Activated CD4-positive, CD25-positive, alpha-beta regulatory T cell treated with anti-CD3 and anti-CD28 coated beads, Interleukin-2, amount 50 U/mL, for 16 hours (primary cell): Measurements from ENCODE around the gene WASF2.
"Not testable (repeated sequence)": the region's sequence is repeated elsewhere in the genome, so short reads cannot be mapped to it uniquely, and the experiment has no call there.

Experiments
- DNase-seq: peaks from one replicate; pipeline ENCODE4 v3.0.0-alpha.2; 2020; ENCODE audit warnings: low read depth, low spot score

Gene WASF2

DNA sequence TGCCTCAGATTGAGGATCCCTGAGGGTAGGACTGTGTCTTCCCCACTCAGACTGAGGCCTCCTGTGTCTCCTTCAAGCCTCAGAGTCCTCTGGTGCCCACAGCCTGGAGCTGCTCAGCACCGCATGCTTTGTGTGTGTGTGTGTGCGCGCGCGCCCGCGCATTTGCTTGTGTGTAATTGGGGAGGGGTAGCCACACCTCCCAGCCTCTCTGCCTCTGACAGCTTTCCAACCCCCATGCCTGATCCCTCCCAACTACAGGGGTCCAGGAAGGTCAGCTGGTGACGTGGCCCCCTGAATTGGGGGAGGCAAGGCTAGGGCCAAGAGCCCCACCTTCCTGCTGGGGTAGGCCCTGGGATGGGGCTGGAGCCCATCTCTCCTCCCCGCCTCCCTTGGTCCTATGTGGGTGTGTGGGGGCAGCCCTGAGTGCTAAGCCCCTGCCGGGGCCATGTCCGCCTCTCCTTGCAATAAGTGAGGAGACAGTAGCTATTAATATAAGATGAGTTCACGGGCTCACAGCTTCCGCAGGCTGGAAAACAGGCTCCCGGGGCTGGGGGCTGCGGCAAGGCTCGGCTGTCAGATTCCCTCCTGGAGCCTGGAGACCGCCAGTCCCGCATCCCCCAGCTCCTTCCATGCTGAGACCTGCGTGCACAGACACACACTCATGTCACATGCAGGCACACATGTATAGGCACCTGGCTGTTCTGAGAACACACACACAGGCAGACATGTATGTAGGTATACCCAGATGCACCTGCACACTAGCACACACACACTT lies 90.5 kb downstream of the WASF2 start:
- DNase-seq = no peak

DNA sequence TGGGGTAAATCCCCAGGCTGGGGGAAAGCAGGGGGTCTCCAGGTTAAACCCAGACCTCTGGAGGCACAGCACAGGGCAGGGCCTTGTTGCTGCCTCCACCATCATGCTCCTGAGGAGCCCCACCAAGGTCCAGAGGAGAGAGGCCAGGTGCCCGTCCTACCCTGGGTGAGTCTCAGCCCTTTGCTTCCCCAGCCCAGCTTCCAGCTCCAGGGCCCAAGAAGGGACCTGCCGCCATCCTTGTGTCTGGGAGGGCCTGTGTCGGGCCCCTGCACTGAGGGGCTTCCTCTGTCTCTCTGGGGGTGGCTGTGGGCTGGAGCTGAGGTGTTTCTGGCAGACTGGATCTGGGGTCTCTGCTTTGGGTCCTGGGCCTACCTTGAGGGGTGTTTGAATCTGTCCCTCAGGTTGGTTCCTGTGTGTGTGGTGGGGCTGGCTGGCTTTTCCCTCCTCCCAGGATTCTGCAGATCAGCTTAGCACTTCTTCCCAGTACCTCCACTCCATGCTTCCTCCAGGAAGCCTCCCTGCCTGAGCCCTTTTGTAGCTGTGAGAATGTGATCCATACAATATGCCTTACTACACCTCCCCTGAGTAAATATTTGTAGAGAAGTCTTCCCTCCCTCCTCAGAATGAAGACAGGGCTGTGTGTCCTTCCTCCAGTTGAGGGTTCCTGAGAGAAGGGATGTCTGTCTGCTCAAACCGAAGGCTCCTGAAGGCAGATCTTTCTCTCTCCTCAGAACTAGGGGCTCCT lies 91.4 kb downstream of the WASF2 start:
- no peak for DNase-seq

- DNase-seq = no peak
These were observed 92.2 kb downstream of the WASF2 start for GRCh38 chr1:27397749-27398148.

DNA sequence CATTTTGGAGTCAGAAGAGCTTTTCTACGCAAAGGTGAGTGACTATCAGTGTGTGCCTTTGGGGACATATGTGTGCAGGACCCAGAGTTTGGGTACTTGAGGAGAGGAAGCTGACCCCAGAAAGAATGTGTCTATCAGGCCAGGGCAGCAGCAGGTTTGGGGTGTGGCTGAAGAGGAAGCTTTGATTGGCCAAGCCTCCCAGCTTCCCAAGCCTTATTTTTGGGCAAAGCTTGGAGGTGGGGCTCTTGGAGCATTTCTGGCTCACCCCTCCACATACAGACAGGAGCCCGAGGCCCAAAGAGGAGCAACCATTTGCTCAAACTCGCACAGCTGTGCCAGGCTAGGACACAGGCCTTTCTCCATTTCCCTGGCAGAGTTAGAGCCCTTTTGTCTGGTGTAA lies 92.9 kb downstream of the WASF2 start:
- no peak for DNase-seq

- peak; percentile 60 for DNase-seq
These were observed 94.3 kb downstream of the WASF2 start for GRCh38 chr1:27395441-27396195.

- DNase-seq = no peak
These were observed 95.0 kb downstream of the WASF2 start for GRCh38 chr1:27394925-27395324.

- DNase-seq = no peak
These were observed 95.7 kb downstream of the WASF2 start for GRCh38 chr1:27394282-27394658.

DNA sequence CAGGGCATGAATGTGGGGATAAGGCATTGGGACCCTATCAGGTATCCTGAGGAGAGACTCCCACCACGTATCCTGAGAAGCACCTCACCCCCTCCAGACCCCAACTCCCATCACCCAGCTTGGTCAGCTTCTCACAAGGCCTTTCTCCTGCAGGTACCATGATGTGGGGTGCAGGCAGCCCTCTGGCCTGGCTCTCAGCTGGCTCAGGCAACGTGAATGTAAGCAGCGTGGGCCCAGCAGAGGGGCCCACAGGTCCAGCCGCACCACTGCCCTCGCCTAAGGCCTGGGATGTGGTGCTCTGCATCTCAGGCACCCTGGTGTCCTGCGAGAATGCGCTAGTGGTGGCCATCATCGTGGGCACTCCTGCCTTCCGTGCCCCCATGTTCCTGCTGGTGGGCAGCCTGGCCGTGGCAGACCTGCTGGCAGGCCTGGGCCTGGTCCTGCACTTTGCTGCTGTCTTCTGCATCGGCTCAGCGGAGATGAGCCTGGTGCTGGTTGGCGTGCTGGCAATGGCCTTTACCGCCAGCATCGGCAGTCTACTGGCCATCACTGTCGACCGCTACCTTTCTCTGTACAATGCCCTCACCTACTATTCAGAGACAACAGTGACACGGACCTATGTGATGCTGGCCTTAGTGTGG lies 96.2 kb downstream of the WASF2 start:
- DNase-seq = no peak

GRCh38 chr1:27392778-27393635 lies 97.0 kb downstream of the WASF2 start:
- DNase-seq = no peak

- DNase-seq = peak; percentile 85
These were observed 97.7 kb downstream of the WASF2 start, which contains the start of gene GPR3 for GRCh38 chr1:27392096-27392777. GPR3 (plus strand) TSS chr1:27392622; CDS start chr1:27393799, 1,177 bp downstream.

DNA sequence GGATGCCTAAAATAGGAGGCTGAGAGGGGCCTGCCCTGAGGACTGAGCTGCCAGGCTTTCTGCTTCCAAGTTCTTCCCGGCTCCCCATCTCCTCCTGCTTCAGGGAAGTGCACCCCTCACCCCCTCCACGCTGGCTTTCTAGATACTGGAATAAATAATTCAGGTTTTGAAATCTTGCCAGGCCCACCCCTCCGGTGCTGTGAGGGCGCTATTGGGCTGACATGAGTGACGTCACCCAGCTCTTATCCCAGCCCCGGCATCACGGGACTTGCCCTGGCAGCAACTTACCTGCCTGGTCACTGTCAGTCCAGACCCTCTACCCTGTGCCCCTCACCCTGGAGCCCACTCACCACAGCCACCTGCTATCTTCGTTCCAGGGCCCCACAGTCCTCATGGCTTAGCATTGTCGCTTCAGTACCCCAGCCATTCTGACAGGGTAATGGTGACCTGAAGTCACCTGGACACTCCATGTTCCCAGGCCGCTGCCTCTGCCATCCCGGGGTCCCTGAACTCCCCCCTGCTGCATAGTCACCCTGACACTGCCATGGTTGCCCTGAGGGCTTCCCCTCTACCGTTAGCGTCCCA lies 98.4 kb downstream of the WASF2 start:
- no peak for DNase-seq

DNA sequence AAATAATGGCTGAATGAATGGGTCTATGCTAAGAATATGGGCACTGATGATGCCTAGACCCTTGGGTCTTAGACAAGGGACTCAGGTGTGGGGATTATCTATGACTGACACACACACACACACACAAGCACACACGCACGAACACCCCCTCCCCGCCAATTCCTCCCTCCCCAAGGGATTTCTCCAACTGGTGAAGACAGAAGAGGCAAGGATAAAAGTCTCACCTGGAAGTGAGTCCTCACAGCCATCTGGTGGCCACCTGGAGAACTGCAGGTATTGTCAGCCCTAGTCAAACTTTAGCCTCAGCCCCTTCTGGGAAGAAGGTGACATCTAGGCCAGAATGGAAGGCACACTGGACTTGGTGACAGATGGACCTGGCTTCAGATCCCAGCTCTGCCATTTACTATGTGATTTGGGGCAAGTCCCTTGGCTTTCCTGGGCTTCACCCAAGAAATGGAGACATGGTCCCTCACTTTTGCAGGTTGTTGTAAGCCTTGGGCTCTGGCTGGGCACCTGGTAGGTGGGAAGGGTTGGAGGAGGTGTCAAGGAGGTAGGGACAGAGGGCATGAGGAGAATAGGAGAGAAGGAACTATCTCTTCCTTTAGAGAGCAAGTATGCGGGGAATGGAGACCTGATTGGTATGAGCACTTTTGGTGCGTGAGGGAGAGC lies 101.5 kb downstream of the WASF2 start:
- DNase-seq = peak; percentile 58

GRCh38 chr1:27384797-27385196 lies 105.2 kb downstream of the WASF2 start:
- not testable (repeated sequence) for DNase-seq

- DNase-seq = no peak
These were observed 106.3 kb downstream of the WASF2 start for GRCh38 chr1:27383661-27384060.

DNA sequence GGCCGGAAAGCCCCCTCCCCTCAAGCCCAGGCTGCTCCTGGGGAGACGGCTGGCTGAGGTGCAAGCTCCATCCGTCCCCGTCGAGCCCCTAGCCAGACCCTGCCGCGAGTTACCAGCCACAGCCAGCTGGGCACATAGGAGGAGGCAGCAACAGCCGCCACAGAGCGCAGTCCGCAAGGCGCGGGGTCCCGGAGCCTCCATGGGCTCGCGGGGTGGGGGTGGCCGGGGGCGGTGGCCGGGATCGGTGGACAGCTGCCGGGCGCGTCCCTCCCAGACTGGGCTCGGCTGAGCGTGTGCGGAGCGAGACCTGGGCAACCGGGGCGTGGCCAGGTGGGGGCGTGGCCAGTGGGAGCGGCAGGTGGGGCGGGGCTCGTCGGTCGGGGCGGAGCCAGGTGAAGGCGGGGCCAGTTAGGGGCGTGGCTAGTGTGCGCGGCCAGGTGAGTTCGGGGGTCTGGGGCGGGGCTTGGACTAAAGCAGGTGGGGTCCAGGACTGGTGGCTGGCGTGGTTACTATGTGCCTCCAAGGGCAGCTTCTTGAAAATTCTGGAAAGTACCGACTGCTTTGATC lies 106.8 kb downstream of the WASF2 start, which contains the start of gene CD164L2:
Gene CD164L2, minus strand, starts transcription at position 295 of the 567 bp plus-strand sequence. Its CDS starts 94 bp downstream, at position 201.
- no peak for DNase-seq

DNA sequence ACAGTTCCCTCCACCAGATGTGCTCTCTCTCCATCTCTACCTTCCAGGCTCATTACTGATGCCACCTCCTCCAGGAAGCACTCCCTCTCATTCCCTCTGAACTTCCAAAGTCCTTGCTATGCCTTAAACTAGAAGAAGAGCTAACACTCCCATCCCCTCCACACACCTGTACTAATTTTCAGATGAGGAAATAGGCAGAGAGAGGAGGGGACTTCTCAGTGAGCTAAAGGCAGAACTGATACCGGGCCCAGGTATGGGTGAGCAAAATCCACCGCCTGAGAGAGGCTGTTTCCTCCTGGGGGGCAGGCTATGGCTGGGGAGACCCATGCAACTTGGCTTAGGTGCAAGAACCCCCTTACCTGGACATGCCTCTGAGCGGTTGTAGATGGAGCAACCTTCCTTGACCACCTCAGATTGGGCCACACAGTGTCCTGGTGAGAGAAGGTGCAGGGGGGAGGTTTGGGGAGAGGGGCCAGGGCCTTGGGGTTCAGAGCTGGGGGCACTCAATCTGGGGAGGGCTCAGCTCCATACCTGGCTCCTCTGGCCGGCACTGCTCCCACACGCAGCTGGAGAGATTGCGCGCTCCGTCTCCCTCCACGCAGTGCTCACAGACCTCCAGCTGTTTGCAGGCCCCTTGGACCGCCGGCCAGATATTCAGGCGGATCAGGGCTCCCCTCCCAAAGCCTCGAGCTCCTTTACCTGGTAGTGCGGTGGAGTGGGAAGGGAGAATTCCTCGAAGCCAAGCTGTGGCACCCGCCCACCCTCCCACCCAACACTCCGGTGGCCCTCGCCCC lies 107.8 kb downstream of the WASF2 start:
- DNase-seq = no peak

GRCh38 chr1:27380766-27381733 lies 108.9 kb downstream of the WASF2 start:
- no peak for DNase-seq
